IMR-90 (cell line): ENCODE data around the gene PAEP. TPM values are rescaled to one million over a fixed set of nuclear protein-coding genes. Genes with fewer than 3 reads are reported as not detected.
"Not testable (repeated sequence)": the region's sequence is repeated elsewhere in the genome, so short reads cannot be mapped to it uniquely, and the experiment has no call there.

Source experiments
- ATAC-seq: fragments of 200-7000 bp; cut with Tn5 transposase; 2 replicates; pipeline ENCODE4 v1.9.1; 2020; ENCODE audit warnings: low read depth, mild to moderate bottlenecking, moderate library complexity
- BruUV-seq: library from RNA; stranded (reverse); fragments of 400-500 nt; replicated peaks from 2 replicates; lab custom pipeline; 2021; lab: Mats Ljungman, UMichigan
- CTCF ChIA-PET: fragments of 300-600 bp; formaldehyde crosslinking; extraction: SDS; loops from one replicate; lab custom pipeline; 2021; ENCODE audit warnings: antibody characterized with exemption; lab: Yijun Ruan, JAX
- POLR2A ChIA-PET: fragments of 300-600 bp; sonication (Branson Sonifier 250); formaldehyde crosslinking; loops from one replicate; lab custom pipeline; 2022; ENCODE audit warnings: antibody characterized with exemption; ENCODE audit not compliant: unreplicated experiment; lab: Charles Lee
- DNase-seq: peaks from one replicate; pipeline ENCODE4 v3.0.0; 2013
- H2AFZ ChIP-seq: replicated peaks from 2 replicates; pipeline ENCODE3; 2013; ENCODE audit warnings: low read length, mild to moderate bottlenecking; ENCODE audit not compliant: poor library complexity
- H2AK5ac ChIP-seq: 2 replicates; pipeline ENCODE4 v1.6.1; 2013; ENCODE audit warnings: low read depth, low read length, inconsistent platforms
- H2AK9ac ChIP-seq: replicated peaks from 2 replicates; pipeline ENCODE3; 2013; ENCODE audit warnings: mild to moderate bottlenecking, low read depth, low read length, moderate library complexity; ENCODE audit not compliant: poor library complexity
- H2BK120ac ChIP-seq: 2 replicates; pipeline ENCODE4 v1.6.1; 2013; ENCODE audit warnings: low read depth, low read length, inconsistent platforms
- H2BK15ac ChIP-seq: 3 replicates; pipeline ENCODE4 v1.6.1; 2013; ENCODE audit warnings: low read depth, low read length, inconsistent platforms
- H2BK20ac ChIP-seq: 2 replicates; pipeline ENCODE4 v1.6.1; 2013; ENCODE audit warnings: low read depth, mild to moderate bottlenecking, inconsistent platforms, low read length, moderate library complexity
- H2BK5ac ChIP-seq: 2 replicates; pipeline ENCODE4 v1.6.1; 2013; ENCODE audit warnings: mild to moderate bottlenecking, low read depth, low read length, inconsistent platforms; ENCODE audit not compliant: poor library complexity, severe bottlenecking
- H3K14ac ChIP-seq: replicated peaks from 2 replicates; pipeline ENCODE4 v1.6.1; 2013; ENCODE audit warnings: low read depth, low read length, inconsistent platforms
- H3K18ac ChIP-seq: 2 replicates; pipeline ENCODE4 v1.6.1; 2013; ENCODE audit warnings: low read depth, low read length, control low read depth
- H3K23ac ChIP-seq: 2 replicates; pipeline ENCODE4 v1.6.1; 2013; ENCODE audit warnings: low read depth, low read length, inconsistent platforms
- H3K27ac ChIP-seq: 2 replicates; pipeline ENCODE4 v1.5.1; 2013; ENCODE audit warnings: mild to moderate bottlenecking, control low read depth, low read length; ENCODE audit not compliant: insufficient read depth
- H3K27me3 ChIP-seq: 2 replicates; pipeline ENCODE4 v1.6.1; 2013; ENCODE audit warnings: low read length; ENCODE audit not compliant: control insufficient read depth, insufficient read depth
- H3K36me3 ChIP-seq: 2 replicates; pipeline ENCODE4 v1.6.1; 2013; ENCODE audit warnings: low read length, mixed read lengths; ENCODE audit not compliant: control insufficient read depth, insufficient read depth
- H3K4ac ChIP-seq: 2 replicates; pipeline ENCODE4 v1.6.1; 2013; ENCODE audit warnings: low read depth, low read length, inconsistent platforms
- H3K4me1 ChIP-seq: 2 replicates; pipeline ENCODE4 v1.6.1; 2013; ENCODE audit warnings: low read length, mixed read lengths; ENCODE audit not compliant: control insufficient read depth, insufficient read depth
- H3K4me2 ChIP-seq: 2 replicates; pipeline ENCODE4 v1.6.1; 2013; ENCODE audit warnings: low read depth, mild to moderate bottlenecking, control low read depth, low read length, moderate library complexity
- H3K4me3 ChIP-seq: 2 replicates; pipeline ENCODE4 v1.5.1; 2013; ENCODE audit warnings: low read depth, mild to moderate bottlenecking, control low read depth, low read length, moderate library complexity; ENCODE audit not compliant: insufficient read depth
- H3K56ac ChIP-seq: 2 replicates; pipeline ENCODE4 v1.6.1; 2013; ENCODE audit warnings: low read length, inconsistent platforms; ENCODE audit not compliant: insufficient read depth; ENCODE audit errors: extremely low read depth
- H3K79me1 ChIP-seq, 2 experiments: 2 replicates each; pipeline ENCODE4 v1.6.1; 2013; ENCODE audit warnings: low read length in 2 of 2, inconsistent platforms in 1 of 2, low read depth in 1 of 2
- H3K9ac ChIP-seq: 2 replicates; pipeline ENCODE4 v1.6.1; 2013; ENCODE audit warnings: low read depth, low read length, control low read depth
- H3K9me1 ChIP-seq: 2 replicates; pipeline ENCODE4 v1.6.1; 2013; ENCODE audit warnings: low read length, inconsistent platforms; ENCODE audit not compliant: insufficient read depth
- H3K9me3 ChIP-seq: 2 replicates; pipeline ENCODE4 v1.6.1; 2013; ENCODE audit warnings: low read length; ENCODE audit not compliant: control insufficient read depth, insufficient read depth
- H4K20me1 ChIP-seq: 2 replicates; pipeline ENCODE4 v1.6.1; 2013; ENCODE audit warnings: low read length, inconsistent platforms; ENCODE audit not compliant: insufficient read depth
- H4K5ac ChIP-seq: 2 replicates; pipeline ENCODE4 v1.6.1; 2013; ENCODE audit warnings: mild to moderate bottlenecking, low read depth, low read length, control low read depth
- H4K8ac ChIP-seq, 2 experiments: 2 replicates each; pipeline ENCODE4 v1.6.1; 2013; ENCODE audit warnings: low read depth in 2 of 2, low read length in 2 of 2, control low read depth in 1 of 2, inconsistent platforms in 1 of 2
- H4K91ac ChIP-seq: 2 replicates; pipeline ENCODE4 v1.6.1; 2013; ENCODE audit warnings: low read depth, low read length, inconsistent platforms; ENCODE audit not compliant: insufficient read depth
- POLR2A ChIP-seq: IDR thresholded peaks from 2 replicates; pipeline ENCODE4 v1.6.1; 2012; ENCODE audit warnings: mild to moderate bottlenecking, low read depth, low read length
- SMC3 ChIP-seq: fragments of 150-350 bp; IDR thresholded peaks from 2 replicates; pipeline ENCODE4 v1.6.1; 2016; ENCODE audit warnings: low read depth, mild to moderate bottlenecking, antibody characterized with exemption, low read length, moderate library complexity
- USF2 ChIP-seq: fragments of 150-350 bp; IDR thresholded peaks from 2 replicates; pipeline ENCODE4 v1.6.1; 2017; ENCODE audit warnings: mild to moderate bottlenecking, antibody characterized with exemption, low read length, low read depth
- WGBS, 2 experiments: methylation state at CpG; one replicate each; pipeline versions ENCODE4 v1.1.5 to v1.1.7; 2013; ENCODE audit warnings: missing lambda C conversion rate in 2 of 2; ENCODE audit not compliant: insufficient read length in 1 of 2; ENCODE audit errors: extremely low coverage in 2 of 2; 5-methylcytosine and 5-hydroxymethylcytosine counted together
- dilution Hi-C: fragments of 300-500 bp; cut with HindIII; formaldehyde crosslinking; loops from one replicate; pipeline ENCODE4 v1.14.3; 2018; ENCODE audit warnings: low sequenced_read_pairs; ENCODE audit not compliant: unreplicated experiment
- in situ Hi-C: fragments of 300-500 bp; cut with MboI; formaldehyde crosslinking; loops from 3 replicates; pipeline ENCODE4 v1.14.3; 2019; ENCODE audit warnings: low sequenced_read_pairs, inconsistent platforms, mixed read lengths
- intact Hi-C: fragments of 100-400 bp; cut with micrococcal nuclease; formaldehyde crosslinking; loops from 2 replicates; pipeline ENCODE4 v1.10.0; 2022
- polyA plus RNA-seq, 3 experiments: library from polyadenylated mRNA; depleted of rRNA; stranded (reverse); fragments of >200 nt; gene quantifications; 2 replicates each; pipeline ENCODE4 v1.2.3, GENCODE V29; 2012; ENCODE audit warnings: low replicate concordance in 1 of 3
- total RNA-seq: library from RNA; depleted of rRNA; stranded (reverse); fragments of >200 nt; gene quantifications from 2 replicates; pipeline ENCODE4 v1.2.3, GENCODE V29; 2012

Gene PAEP
- total and polyA plus RNA-seq, 2 of the 4 experiments (the other 2 are of a cell fraction) = not detected

GRCh38 chr9:135533674-135534073 lies 27.9 kb upstream of the PAEP start:
- 100% methylated on average over 1 of the region's 12 CpGs; no CpG with 5 or more reads in 1 of the 2 experiments for WGBS, 2 experiments
- CTCF ChIA-PET = no interaction called here
- Histone ChIP-seq H2BK20ac (no peak overlapping the region), H2BK5ac (no peak overlapping the region), H3K4me2 (no peak overlapping the region), H3K27ac (no peak overlapping the region), H3K56ac (no peak overlapping the region), H2AK5ac (no peak overlapping the region), H2AFZ (no peak overlapping the region), H3K9ac (no peak overlapping the region), H3K9me3 (no peaks in the 10 kb centered on the region), H3K14ac (no peak overlapping the region), H2BK120ac (no peak overlapping the region), H3K23ac (no peak overlapping the region), H3K36me3 (no peaks in the 10 kb centered on the region), H4K20me1 (no peaks in the 10 kb centered on the region), H2AK9ac (no peak overlapping the region), H3K4me3 (no peak overlapping the region), H3K4ac (no peak overlapping the region), H3K18ac (no peak overlapping the region), H4K91ac (no peak overlapping the region), H3K27me3 (peaks cover 6% of the 10 kb centered on the region), H4K5ac (no peak overlapping the region), H3K9me1 (no peaks in the 10 kb centered on the region), H3K4me1 (no peaks in the 10 kb centered on the region), H2BK15ac (no peak overlapping the region), H4K8ac (no peak overlapping the region), H3K79me1 (no peaks in the 10 kb centered on the region)
- in situ Hi-C loops (no loop called here), dilution Hi-C loops (no loop called here), intact Hi-C loops (no loop called here)
- POLR2A ChIA-PET = no interaction called here
- no TSS peak for BruUV-seq
- no peak for DNase-seq
- no peak for TF ChIP-seq SMC3
- no peak for TF ChIP-seq POLR2A
- no peak for TF ChIP-seq USF2
- ATAC-seq = no peak

- WGBS, 2 experiments = 26% methylated on average over 6 of the region's 10 CpGs; no CpG with 5 or more reads in 1 of the 2 experiments
- BruUV-seq, H3K27me3 ChIP-seq, H3K23ac ChIP-seq, in situ Hi-C loops, H2BK15ac ChIP-seq, H2AFZ ChIP-seq, H3K27ac ChIP-seq, H3K9ac ChIP-seq, H2BK120ac ChIP-seq, H3K79me1 ChIP-seq, H3K4ac ChIP-seq, H3K4me2 ChIP-seq, H4K20me1 ChIP-seq, H2AK5ac ChIP-seq, H2BK5ac ChIP-seq, intact Hi-C loops, H3K9me1 ChIP-seq, POLR2A ChIA-PET, H4K5ac ChIP-seq, H2AK9ac ChIP-seq, H3K56ac ChIP-seq, H2BK20ac ChIP-seq, H3K4me3 ChIP-seq, H3K18ac ChIP-seq, H3K4me1 ChIP-seq, H4K91ac ChIP-seq, ATAC-seq, H3K9me3 ChIP-seq, dilution Hi-C loops, CTCF ChIA-PET, DNase-seq, H4K8ac ChIP-seq, H3K14ac ChIP-seq, H3K36me3 ChIP-seq: not testable (repeated sequence)
Measured at GRCh38 chr9:135534192-135534711, 27.3 kb upstream of the PAEP start.
